Pancreas (tissue), 10 donors: Measurements from ENCODE around the gene UNC5B. TPM values are rescaled to one million over a fixed set of nuclear protein-coding genes. Genes with fewer than 3 reads are reported as not detected.

ENCODE experiments used
- ATAC-seq, 4 donors: fragments of 200-7000 bp; cut with Tn5 transposase; one replicate each; pipeline versions ENCODE4 v1.8.0 to v1.9.1; 2020; ENCODE audit warnings: mild to moderate bottlenecking in 4 of 4, moderate library complexity in 4 of 4
- DNase-seq, 6 donors: peaks; one replicate each; pipeline ENCODE4 v3.0.0-alpha.2; 2020
- FAIRE-seq: peaks from 2 replicates; lab custom pipeline; 2012; peaks lifted over from hg19 to GRCh38; lab: Jason Lieb, UNC
- H3K27ac ChIP-seq, 4 donors: fragments of 200-600 bp; sonication (generic); 1 replicate in 3 of 4; 2 replicates in 1 of 4; pipeline versions ENCODE4 v1.5.0 to v1.8.0; 2020
- H3K27me3 ChIP-seq, 4 donors: fragments of 200-600 bp; one replicate each; pipeline ENCODE4 v1.8.0; 2021
- H3K36me3 ChIP-seq, 3 donors: fragments of 200-600 bp; sonication (generic) in 1 of 3; one replicate each; pipeline versions ENCODE4 v1.5.0 to v1.8.0; 2020 to 2021
- H3K4me1 ChIP-seq, 3 donors: fragments of 200-600 bp; one replicate each; pipeline ENCODE4 v1.8.0; 2021
- H3K4me3 ChIP-seq, 4 donors: fragments of 200-600 bp; sonication (generic) in 2 of 4; one replicate each; pipeline versions ENCODE4 v1.5.0 to v1.8.0; 2020 to 2021
- H3K9me3 ChIP-seq, 4 donors: fragments of 200-600 bp; one replicate each; pipeline ENCODE4 v1.8.0; 2021
- WGBS, 2 donors: extraction: QIAGEN DNeasy Blood & Tissue Kit; methylation state at CpG; one replicate each; pipeline ENCODE4 v1.1.7; 2013; 5-methylcytosine and 5-hydroxymethylcytosine counted together
- intact Hi-C, 3 donors: fragments of 100-400 bp; cut with DNase I; formaldehyde crosslinking; loops; one replicate each; pipeline versions ENCODE4 v1.11.1 to v1.14.2; 2022
- polyA plus RNA-seq, 2 donors: library from polyadenylated mRNA; stranded (reverse); fragments of 200-250 nt; gene quantifications; one replicate each; pipeline ENCODE4 v1.2.3, GENCODE V29; 2013
- total RNA-seq, 6 donors: library from RNA; stranded (reverse); fragmentation: NEBNext Ultra II Directional in 4 of 6; extraction: Animal tissue kit (Norgen Biotek cat#: 25700) in 4 of 6; gene quantifications; one replicate each; pipeline versions ENCODE4 v1.2.1 to v1.2.4, GENCODE V29; 2021 to 2023
- TF ChIP-seq, protein P1 (sequence below), 4 donors: fragments of 200-600 bp; sonication (generic) in 3 of 4; IDR thresholded peaks; one replicate each; pipeline versions ENCODE4 v1.5.0 to v1.8.0; 2021; ENCODE audit warnings: antibody characterized with exemption in 4 of 4
- donor health status: healthy with polysubstance abuse.
- donor health status: DM: no; HTN: no; CAD: no; lungs with moderate emphysema.
- donor health status: DM: no; HTN: no; CAD: no.
- donor health status: control.
- donor health status: control.
- donor health status: Bipolar disorder and iron deficiency.
- donor health status: DM: yes; HTN: yes; CAD: no.
- donor health status: DM: no; HTN: no; CAD: no.
- donor health status: DM: no; HTN: no; CAD: no.
- donor health status: DM: yes; HTN: yes; CAD: no.

UNC5B gene
- total and polyA plus RNA-seq, 8 donors: 2.4 to 7.7 (median 4.2) TPM

DNA sequence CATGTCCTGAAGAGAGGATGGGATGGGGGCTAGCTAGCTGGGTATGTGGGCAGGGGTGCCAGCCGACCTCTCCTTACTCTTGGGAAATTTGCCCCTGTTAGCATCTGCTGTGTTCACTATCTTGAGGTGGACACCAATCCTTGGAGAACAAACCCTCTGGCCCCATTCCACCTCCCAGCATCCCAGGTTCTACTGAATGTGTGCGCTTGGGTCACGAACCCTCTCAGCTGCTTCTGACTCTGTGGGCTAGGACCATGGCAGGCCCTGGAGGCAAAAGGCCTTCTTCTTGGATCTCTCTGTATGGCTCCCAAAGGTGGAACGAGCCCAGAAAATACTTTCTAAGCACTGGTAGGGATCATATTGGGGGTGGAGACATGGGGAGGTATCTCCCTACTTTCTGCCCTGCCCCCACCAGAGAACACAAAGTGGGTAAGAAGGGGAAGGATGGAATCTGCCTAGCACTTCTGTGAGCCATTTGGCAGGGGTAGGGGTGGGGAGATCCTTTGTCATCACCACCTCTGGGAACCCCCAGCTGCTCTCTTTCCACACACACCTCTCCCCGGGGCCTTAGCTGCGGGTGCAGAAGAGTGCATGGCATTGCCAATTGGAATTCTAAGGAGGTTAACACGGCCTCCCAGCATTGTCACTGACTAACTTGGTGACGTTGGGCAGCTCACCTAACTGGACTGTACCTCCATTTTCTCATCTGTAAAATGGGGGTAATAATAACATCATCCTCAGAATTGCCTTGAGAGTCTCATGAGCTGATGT lies 7.7 kb downstream of the UNC5B start:
- peak in 1 of 6 donors; percentile 18 for DNase-seq
- TF ChIP-seq, protein P1, sequence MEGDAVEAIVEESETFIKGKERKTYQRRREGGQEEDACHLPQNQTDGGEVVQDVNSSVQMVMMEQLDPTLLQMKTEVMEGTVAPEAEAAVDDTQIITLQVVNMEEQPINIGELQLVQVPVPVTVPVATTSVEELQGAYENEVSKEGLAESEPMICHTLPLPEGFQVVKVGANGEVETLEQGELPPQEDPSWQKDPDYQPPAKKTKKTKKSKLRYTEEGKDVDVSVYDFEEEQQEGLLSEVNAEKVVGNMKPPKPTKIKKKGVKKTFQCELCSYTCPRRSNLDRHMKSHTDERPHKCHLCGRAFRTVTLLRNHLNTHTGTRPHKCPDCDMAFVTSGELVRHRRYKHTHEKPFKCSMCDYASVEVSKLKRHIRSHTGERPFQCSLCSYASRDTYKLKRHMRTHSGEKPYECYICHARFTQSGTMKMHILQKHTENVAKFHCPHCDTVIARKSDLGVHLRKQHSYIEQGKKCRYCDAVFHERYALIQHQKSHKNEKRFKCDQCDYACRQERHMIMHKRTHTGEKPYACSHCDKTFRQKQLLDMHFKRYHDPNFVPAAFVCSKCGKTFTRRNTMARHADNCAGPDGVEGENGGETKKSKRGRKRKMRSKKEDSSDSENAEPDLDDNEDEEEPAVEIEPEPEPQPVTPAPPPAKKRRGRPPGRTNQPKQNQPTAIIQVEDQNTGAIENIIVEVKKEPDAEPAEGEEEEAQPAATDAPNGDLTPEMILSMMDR (IDR thresholded peaks at IDR 0.05): no peak
- Histone ChIP-seq H3K9me3 (no peaks in the 10 kb centered on the region), H3K27ac (no peak overlapping the region), H3K36me3 (no peaks in the 10 kb centered on the region), H3K27me3 (no peaks in the 10 kb centered on the region), H3K4me3 (no peak overlapping the region), H3K4me1 (no peaks in the 10 kb centered on the region)
- intact Hi-C loops: no loop called here
- WGBS, 2 donors: 80 to 85% methylated on average over 8 of the region's 8 CpGs
- no peak for FAIRE-seq
- no peak for ATAC-seq

DNA sequence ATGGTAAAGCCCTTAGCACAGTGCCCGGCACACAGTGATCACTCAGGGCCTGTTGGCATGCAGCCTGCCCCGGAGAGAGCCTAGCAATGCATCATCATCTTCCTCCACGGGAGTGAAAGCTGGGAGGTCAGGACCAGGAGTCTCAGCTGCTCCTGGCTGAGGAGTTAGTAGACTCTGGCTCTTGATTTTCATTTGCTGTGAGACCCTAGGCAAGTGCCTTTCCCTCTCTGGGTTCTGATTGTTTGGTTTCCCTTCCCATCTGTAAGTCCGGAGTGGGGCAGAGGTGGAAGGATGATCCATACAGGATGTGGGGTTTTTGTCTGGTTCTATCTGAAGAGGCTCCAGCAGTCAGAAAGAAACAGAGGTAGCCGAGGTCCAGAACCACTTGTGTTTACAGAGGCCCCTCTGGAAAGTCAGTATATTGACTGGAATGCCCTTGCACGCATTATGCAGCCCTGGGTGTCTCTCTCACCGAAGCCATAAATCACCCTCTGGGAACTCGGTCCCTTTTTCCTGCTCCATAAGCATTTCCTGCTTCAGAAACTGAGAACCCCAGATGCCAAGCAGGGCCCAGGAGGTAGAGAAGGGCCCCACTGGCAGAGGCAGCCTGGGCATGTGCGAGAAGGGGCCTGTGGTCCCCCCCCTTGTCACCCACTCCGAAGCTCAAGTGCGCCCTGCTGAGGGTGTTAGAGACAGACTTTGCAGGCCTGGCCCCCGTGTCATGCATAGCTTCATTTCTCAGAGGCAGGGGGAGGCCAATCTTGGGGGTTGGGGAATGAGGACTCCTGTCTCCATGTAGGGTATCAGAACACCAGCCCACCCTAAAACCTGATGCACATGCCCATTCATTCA lies 8.5 kb downstream of the UNC5B start:
- 64 to 69% methylated on average over 12 of the region's 12 CpGs for WGBS, 2 donors
- no peak overlapping the region for H3K4me3 ChIP-seq
- H3K27ac ChIP-seq: no peak overlapping the region
- no peaks in the 10 kb centered on the region for H3K36me3 ChIP-seq
- DNase-seq: peak in 1 of 6 donors; percentile 38
- FAIRE-seq: no peak
- no peaks in the 10 kb centered on the region for H3K27me3 ChIP-seq
- H3K9me3 ChIP-seq: no peaks in the 10 kb centered on the region
- intact Hi-C loops: no loop called here
- no peaks in the 10 kb centered on the region for H3K4me1 ChIP-seq
- no peak for ATAC-seq
- TF ChIP-seq, protein P1 (IDR thresholded peaks at IDR 0.05): no peak

DNA sequence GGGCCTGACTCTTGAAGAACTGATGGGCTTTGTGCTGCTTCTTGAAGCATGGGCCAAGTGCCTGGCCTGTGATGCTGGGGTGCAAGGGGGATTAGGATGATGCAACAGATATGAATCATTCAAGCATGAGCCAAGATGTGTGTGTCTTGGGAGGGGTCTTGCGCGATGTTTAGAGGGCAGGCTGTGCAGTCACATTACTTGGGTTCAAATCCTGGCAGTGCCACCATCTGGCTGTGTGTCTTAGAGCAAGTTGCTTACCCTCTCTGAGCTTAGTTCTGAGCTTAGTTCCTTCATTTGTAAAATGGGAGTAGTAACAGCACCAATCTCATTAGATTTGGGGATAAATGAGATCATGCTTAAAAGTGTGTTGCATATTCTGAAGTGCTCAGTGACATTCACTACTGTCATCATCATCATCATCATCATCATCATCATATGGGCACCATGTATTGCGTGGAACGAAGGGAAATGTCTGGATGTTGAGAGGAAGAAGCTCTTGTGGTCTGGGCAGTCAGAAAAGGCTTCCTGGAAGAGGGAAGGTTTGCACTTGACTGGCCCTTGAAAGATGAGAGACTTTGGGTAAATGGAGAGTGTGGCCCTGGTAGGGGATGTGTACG lies 9.3 kb downstream of the UNC5B start:
- no peak overlapping the region for H3K4me3 ChIP-seq
- no peak overlapping the region for H3K27ac ChIP-seq
- no peaks in the 10 kb centered on the region for H3K36me3 ChIP-seq
- DNase-seq (peak in 1 of 6 donors; percentile 2), FAIRE-seq (no peak), ATAC-seq (no peak)
- no peaks in the 10 kb centered on the region for H3K9me3 ChIP-seq
- TF ChIP-seq, protein P1 (IDR thresholded peaks at IDR 0.05): no peak
- WGBS, 2 donors: 92 to 97% methylated on average over 5 of the region's 5 CpGs
- intact Hi-C loops: no loop called here
- no peaks in the 10 kb centered on the region for H3K27me3 ChIP-seq
- no peaks in the 10 kb centered on the region for H3K4me1 ChIP-seq

DNA sequence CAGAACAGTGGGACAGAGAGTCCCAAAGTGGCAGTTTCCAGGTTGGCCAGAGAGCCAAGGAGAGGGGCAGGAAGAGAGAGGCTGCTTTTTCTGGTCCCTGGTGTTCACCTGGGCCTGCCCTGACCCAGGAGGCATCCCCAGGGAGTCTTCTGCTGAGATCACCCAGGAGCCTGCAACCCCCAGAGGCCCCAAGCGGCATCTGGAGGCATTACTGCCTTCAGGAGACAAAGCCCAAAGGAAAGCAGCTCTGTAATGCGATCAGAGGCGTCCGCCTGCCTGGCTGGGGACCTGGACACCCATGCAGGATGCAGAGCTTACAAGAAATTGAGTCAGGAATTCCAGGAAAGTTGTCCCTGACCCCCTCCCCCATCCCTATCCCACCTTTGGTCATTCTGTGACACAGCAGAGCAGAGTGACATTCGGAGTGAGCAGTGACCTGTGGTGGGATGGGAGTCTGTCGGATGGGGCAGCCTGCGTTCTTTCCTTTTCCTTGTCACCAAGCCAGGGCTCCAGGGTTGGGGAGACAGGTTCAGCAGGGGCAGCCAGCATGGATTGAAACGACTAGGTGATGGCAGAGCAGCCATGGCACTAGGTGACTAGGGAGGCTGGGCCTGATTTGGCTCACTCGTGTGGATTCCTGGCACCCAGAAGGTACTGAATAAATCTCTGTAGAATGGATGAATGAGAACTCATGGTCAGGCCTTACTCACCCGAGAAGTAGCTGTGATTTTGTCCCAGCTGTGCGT lies 10.4 kb downstream of the UNC5B start:
- ATAC-seq (no peak), FAIRE-seq (no peak), DNase-seq (peak in 3 of 6 donors; percentile 10 to 35 (median 27))
- Histone ChIP-seq H3K36me3 (no peaks in the 10 kb centered on the region), H3K4me1 (no peaks in the 10 kb centered on the region), H3K27ac (no peak overlapping the region), H3K27me3 (no peaks in the 10 kb centered on the region), H3K9me3 (no peaks in the 10 kb centered on the region), H3K4me3 (no peak overlapping the region)
- WGBS, 2 donors: 82 to 83% methylated on average over 11 of the region's 11 CpGs
- TF ChIP-seq, protein P1 (IDR thresholded peaks at IDR 0.05): no peak
- intact Hi-C loops: no loop called here
